Bronchial epithelial cell (primary cell): Measurements from ENCODE around the gene TCF4. TPM values are rescaled to one million over a fixed set of nuclear protein-coding genes. Genes with fewer than 3 reads are reported as not detected.

Source experiments
- DNase-seq: peaks from one replicate; pipeline ENCODE4 v3.0.0-alpha.2; 2010; ENCODE audit warnings: low read depth
- FAIRE-seq: peaks from 2 replicates; lab custom pipeline; 2011; peaks lifted over from hg19 to GRCh38; lab: Jason Lieb, UNC
- H3K27me3 ChIP-seq: 2 replicates; pipeline ENCODE4 v1.5.1; 2011; ENCODE audit warnings: low read length; ENCODE audit not compliant: control insufficient read depth, insufficient read depth
- H3K36me3 ChIP-seq: 2 replicates; pipeline ENCODE4 v1.5.1; 2011; ENCODE audit warnings: low read length; ENCODE audit not compliant: control insufficient read depth, insufficient read depth
- H3K4me3 ChIP-seq: 2 replicates; pipeline ENCODE4 v1.5.1; 2011; ENCODE audit warnings: mild to moderate bottlenecking, low read depth, low read length, control low read depth
- CTCF ChIP-seq: IDR thresholded peaks from 2 replicates; pipeline ENCODE4 v1.5.1; 2011; ENCODE audit warnings: mild to moderate bottlenecking, moderate library complexity, low read length, control low read depth, inconsistent platforms; ENCODE audit not compliant: insufficient read depth, severe bottlenecking
- total RNA-seq: library from RNA; depleted of rRNA; stranded (reverse); fragments of >200 nt; gene quantifications from 2 replicates; pipeline ENCODE4 v1.2.1, GENCODE V29; 2014

TCF4 gene
- total RNA-seq, 1 donor from 2014 or later = 10.0 TPM

DNA sequence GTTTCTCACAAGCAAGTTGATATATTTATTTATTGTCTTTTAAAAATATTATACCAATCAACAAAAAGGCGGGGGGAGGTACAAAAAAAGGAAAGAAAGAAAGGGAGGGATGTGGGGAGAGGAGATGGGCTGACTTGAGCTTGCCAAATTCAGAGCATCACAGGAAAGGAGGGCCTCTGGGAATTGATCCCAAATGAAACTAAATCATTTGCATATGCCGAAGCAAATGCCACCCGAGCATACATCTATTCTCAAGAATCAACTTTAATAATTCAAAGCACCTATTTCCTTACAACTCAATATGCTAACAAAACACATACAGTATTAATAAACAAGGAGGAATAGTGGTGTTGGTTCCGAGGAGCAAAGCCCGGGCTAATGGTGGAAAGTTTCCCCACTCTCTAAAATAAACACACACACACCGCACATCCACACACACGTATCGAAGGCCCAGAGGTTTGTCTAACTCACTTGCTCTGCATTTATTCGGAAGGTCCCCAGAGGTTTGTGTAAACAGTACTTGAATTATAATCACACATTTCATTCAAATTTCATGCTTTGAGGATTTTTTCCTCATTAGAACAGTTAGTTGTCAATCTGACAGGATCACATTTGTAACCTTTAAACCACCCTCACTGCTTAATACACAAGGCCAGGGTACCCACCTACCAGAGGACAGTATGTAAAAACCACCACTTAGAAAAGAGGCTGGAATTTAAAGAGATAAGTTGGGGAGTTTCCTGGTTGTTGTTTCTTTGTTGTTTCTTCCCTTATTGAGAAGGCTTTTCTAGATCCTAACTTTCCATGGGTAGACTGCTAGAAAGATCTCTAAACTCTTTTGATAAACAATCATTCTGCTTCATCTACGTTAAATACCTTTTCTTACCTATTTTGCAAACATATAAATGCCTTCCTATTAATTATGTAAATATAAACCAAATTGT is 264.7 kb downstream of the TCF4 start:
- no peak for TF ChIP-seq CTCF
- no peaks in the 10 kb centered on the region for H3K36me3 ChIP-seq
- H3K27me3 ChIP-seq = no peaks in the 10 kb centered on the region
- DNase-seq (no peak), FAIRE-seq (no peak)
- H3K4me3 ChIP-seq = no peak overlapping the region

- Histone ChIP-seq H3K4me3 (peak overlapping the region; percentile 27), H3K27me3 (no peaks in the 10 kb centered on the region), H3K36me3 (no peaks in the 10 kb centered on the region)
- FAIRE-seq (no peak), DNase-seq (peak; percentile 75)
- peak; percentile 3 for TF ChIP-seq CTCF
Observed at GRCh38 chr18:55322178-55322735, 265.7 kb downstream of the TCF4 start.

GRCh38 chr18:55321265-55322177 is 266.5 kb downstream of the TCF4 start:
- FAIRE-seq = no peak
- TF ChIP-seq CTCF = no peak
- H3K36me3 ChIP-seq = no peaks in the 10 kb centered on the region
- H3K4me3 ChIP-seq = peak overlapping the region; percentile 27
- DNase-seq = peak; percentile 65
- H3K27me3 ChIP-seq = no peaks in the 10 kb centered on the region

- no peak for DNase-seq
- Histone ChIP-seq H3K4me3 (no peak overlapping the region), H3K36me3 (no peaks in the 10 kb centered on the region), H3K27me3 (no peaks in the 10 kb centered on the region)
- FAIRE-seq = no peak
- no peak for TF ChIP-seq CTCF
Observed at GRCh38 chr18:55320424-55321264, 267.3 kb downstream of the TCF4 start.
